ENCODE results near the gene MINDY4.

Gene MINDY4

DNA sequence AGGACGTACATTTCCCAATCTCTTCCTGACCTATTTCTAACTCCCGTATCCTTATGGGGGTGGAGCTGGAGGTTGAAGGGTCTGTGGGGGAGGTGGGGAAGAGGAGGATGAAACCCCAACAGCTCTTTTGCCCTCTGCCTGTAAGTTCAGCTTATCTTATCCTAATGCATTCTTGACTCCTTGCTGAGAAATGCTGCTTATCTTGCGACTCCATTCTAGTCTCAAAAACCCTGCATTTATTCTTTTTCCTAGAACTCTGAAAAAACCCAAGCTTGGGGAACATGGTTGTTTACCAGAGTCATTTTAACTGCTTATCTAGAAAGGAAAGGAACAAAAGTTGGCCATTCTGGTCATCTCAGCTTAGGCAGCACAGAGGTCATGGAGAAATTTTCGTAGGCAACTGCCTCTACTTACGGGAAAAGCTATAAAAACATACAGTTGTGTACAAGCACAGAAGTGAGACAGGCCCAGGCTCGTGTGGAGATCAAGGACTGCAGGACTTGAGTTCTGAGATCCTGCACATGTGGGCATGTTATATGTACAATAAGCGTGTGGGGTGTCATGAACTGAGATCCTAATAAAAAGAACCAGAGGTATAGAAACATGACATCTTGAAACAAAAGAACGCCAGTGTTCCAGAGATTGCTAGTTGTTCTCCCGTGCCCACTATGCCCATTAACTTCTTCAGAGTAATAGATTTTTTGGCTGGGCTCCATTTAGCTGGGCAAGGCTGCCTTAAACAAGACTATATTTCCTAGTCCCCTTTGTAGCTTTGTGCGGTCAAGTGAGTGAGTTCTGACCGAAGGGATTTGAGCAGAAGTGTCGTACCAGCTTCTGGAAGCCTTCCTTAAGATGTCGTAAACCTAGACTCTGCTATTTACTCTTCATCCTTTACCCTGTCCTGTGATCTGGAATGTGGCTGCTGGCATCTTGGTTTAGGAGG, 9.7 kb upstream of the MINDY4 start:
- Histone ChIP-seq H3K4me3 (ENCODE audit: low read depth, low read length) (no peak overlapping the region), H3K9ac (ENCODE audit: low read depth, low read length) (no peak overlapping the region), H3K9me3 (ENCODE audit: control insufficient read depth, insufficient read depth, low read length) (no peaks in the 10 kb centered on the region), H3K27me3 (ENCODE audit: control insufficient read depth, insufficient read depth, low read length) (no peaks in the 10 kb centered on the region), H3K4me1 (ENCODE audit: control insufficient read depth, insufficient read depth, low read length) (no peaks in the 10 kb centered on the region), H3K36me3 (ENCODE audit: control insufficient read depth, insufficient read depth, low read length) (no peaks in the 10 kb centered on the region)

DNA sequence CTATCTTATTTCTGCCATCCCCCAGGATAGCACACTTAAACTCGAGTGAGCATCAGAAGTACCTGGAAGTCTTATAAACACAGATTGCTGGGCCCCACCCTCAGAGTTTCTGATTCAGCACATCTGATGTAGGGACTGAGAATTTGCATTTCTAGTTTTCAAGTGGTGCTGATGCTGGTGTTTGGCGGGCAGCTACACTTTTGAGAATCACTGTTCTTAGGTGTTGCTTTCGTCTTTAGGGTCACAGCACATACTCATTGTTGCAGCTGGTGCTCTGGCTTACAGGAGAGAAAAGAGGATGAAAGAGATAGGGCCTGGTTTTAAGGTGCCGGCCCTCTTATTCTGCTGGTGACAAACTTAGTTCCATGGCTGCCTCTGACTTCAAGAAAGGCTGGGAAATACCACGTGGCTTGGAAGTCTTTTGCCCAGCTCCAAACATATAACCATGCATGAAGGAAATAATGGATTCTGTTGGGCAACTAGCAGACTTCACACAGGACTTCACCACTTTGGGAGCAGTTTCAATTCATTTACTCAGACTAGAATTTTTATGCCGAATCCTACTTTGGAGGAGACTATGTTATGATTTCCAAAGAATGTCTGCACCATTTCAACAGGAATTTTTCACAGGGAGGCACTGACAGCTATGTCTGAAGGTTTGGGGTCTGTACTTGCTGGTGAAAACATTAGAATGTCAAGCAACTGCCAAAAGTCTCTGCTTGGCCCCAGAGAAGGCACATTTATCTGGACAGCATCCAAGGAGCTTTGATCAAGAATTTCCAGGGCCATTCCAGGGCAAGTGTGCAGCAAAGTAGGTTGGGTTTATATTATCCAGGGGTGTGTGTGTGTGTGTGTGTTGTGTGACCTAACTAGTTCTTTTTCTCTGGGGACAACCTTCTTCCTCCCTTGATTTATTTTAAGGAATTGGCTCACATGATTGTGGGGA, 6.9 kb upstream of the MINDY4 start:
- Histone ChIP-seq H3K27me3 (ENCODE audit: control insufficient read depth, insufficient read depth, low read length) (peaks cover 2% of the 10 kb centered on the region), H3K9me3 (ENCODE audit: control insufficient read depth, insufficient read depth, low read length) (no peaks in the 10 kb centered on the region), H3K9ac (ENCODE audit: low read depth, low read length) (no peak overlapping the region), H3K4me1 (ENCODE audit: control insufficient read depth, insufficient read depth, low read length) (no peaks in the 10 kb centered on the region), H3K36me3 (ENCODE audit: control insufficient read depth, insufficient read depth, low read length) (no peaks in the 10 kb centered on the region), H3K4me3 (ENCODE audit: low read depth, low read length) (no peak overlapping the region)

DNA sequence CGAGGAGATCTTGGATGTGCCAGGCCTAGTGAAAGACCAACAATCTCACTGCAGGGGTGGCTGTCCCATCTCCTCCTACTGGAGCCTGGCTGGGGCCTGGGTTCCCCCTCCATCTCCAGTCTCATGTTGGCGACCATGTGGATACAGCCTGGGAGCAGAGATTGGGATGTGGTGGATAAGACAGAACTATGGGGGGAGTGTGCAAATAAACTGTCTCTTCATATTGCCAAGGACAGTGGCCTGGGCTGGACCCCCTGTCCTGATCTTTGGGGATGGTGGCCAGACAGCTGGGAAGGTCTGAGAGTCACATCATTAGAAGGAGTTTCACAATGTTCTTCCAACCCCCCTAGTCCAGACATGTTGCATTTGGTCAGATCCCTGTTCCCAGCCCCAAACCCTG, 5.8 kb upstream of the MINDY4 start:
- Histone ChIP-seq H3K4me3 (ENCODE audit: low read depth, low read length) (no peak overlapping the region), H3K9me3 (ENCODE audit: control insufficient read depth, insufficient read depth, low read length) (no peaks in the 10 kb centered on the region), H3K36me3 (ENCODE audit: control insufficient read depth, insufficient read depth, low read length) (no peaks in the 10 kb centered on the region), H3K9ac (ENCODE audit: low read depth, low read length) (no peak overlapping the region), H3K4me1 (ENCODE audit: control insufficient read depth, insufficient read depth, low read length) (no peaks in the 10 kb centered on the region), H3K27me3 (ENCODE audit: control insufficient read depth, insufficient read depth, low read length) (peaks cover 4% of the 10 kb centered on the region)

DNA sequence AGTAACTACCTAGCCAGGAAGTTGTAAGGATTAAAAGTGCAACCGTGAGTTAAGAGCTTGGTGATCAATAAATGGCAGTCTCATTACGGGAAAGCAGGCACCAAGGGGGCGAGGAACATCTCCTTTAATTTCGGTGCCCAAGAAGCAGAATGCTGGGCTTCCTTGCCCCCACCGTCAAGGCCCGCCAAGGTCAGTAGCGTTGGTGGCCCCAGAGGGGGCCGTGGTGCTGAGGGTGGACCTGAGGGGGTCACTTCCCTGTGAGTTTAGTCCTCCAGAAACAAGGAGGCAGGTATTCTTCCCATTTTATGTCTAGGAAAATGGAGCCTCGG, 408 bp upstream of the MINDY4 start:
- Histone ChIP-seq H3K27me3 (ENCODE audit: control insufficient read depth, insufficient read depth, low read length) (peaks cover 4% of the 10 kb centered on the region), H3K9me3 (ENCODE audit: control insufficient read depth, insufficient read depth, low read length) (no peaks in the 10 kb centered on the region), H3K9ac (ENCODE audit: low read depth, low read length) (peak overlapping the region; percentile 43), H3K4me3 (ENCODE audit: low read depth, low read length) (peak overlapping the region; percentile 83), H3K36me3 (ENCODE audit: control insufficient read depth, insufficient read depth, low read length) (no peaks in the 10 kb centered on the region), H3K4me1 (ENCODE audit: control insufficient read depth, insufficient read depth, low read length) (no peaks in the 10 kb centered on the region)

DNA sequence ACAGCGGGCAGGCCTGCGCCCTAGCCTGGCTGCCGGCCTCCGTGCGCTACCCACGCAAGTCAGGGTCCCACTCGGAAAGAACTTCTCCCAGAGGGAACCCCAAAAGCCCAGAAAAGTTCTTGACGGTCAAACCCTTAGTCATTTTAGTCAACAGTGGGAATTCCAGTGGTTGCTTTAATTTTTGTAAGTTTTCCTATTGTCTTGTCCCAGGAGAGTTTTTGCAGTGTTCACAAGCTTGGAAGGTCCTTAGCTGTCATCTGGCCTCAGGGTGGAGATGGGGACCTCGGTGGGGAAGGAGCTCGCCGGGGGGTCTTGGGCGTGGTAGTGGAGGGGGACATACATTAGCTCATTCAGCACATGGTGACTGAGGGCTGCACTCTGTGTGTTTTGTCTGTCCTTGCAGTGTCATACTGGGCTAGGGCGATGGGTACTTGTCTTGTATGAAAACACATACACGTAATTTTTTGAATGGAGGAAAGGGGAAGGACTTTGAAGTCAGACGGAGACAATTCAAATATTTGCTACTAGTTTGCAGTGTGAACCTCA, 736 bp downstream of the MINDY4 start:
- Histone ChIP-seq H3K9ac (ENCODE audit: low read depth, low read length) (no peak overlapping the region), H3K4me1 (ENCODE audit: control insufficient read depth, insufficient read depth, low read length) (no peaks in the 10 kb centered on the region), H3K4me3 (ENCODE audit: low read depth, low read length) (peak overlapping the region; percentile 83), H3K9me3 (ENCODE audit: control insufficient read depth, insufficient read depth, low read length) (no peaks in the 10 kb centered on the region), H3K27me3 (ENCODE audit: control insufficient read depth, insufficient read depth, low read length) (peaks cover 4% of the 10 kb centered on the region), H3K36me3 (ENCODE audit: control insufficient read depth, insufficient read depth, low read length) (no peaks in the 10 kb centered on the region)

DNA sequence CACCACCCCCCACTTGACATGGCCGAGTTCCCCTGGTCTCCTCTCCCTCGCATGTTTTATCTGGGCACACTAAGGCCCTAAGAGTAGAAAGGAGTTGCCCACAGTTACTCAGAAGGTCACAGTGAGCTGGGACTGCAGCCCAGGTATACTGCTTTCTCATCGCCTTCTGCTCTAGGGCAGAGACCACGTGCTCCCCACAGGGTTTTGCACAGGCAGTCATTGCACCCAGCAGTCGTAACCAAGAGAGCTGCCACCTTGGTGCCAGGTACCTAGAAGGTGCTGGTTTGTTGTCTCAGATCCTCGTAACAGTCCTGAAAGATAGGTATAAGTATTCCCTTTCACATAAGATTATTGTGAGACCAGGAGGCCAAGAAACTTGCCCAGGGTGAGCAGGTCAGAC, 1.8 kb downstream of the MINDY4 start:
- H3K9me3 ChIP-seq (ENCODE audit: control insufficient read depth, insufficient read depth, low read length): no peaks in the 10 kb centered on the region
- peaks cover 3% of the 10 kb centered on the region for H3K27me3 ChIP-seq (ENCODE audit: control insufficient read depth, insufficient read depth, low read length)
- no peaks in the 10 kb centered on the region for H3K36me3 ChIP-seq (ENCODE audit: control insufficient read depth, insufficient read depth, low read length)
- no peak overlapping the region for H3K9ac ChIP-seq (ENCODE audit: low read depth, low read length)
- H3K4me3 ChIP-seq (ENCODE audit: low read depth, low read length): no peak overlapping the region
- no peaks in the 10 kb centered on the region for H3K4me1 ChIP-seq (ENCODE audit: control insufficient read depth, insufficient read depth, low read length)

DNA sequence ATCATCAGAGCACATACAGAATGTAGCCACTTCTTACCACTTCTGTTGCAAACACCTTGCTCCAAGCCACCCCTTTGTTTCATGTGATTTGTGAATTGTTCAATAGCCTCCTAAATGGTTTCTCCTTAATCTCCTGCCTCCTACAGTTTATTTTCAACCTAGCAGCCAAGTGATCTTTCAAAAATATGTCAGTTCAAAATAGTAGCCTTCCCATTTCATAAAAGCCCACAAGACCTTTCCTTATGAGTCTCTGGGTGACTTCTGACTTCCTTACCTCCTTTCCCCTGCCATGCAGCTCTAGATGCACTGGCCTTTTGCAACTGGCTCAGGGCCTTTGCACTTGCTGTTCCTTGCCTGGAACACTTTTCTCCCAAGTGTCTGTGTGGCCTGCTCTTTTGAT, 4.8 kb downstream of the MINDY4 start:
- Histone ChIP-seq H3K9me3 (ENCODE audit: control insufficient read depth, insufficient read depth, low read length) (no peaks in the 10 kb centered on the region), H3K36me3 (ENCODE audit: control insufficient read depth, insufficient read depth, low read length) (no peaks in the 10 kb centered on the region), H3K27me3 (ENCODE audit: control insufficient read depth, insufficient read depth, low read length) (no peaks in the 10 kb centered on the region), H3K4me1 (ENCODE audit: control insufficient read depth, insufficient read depth, low read length) (no peaks in the 10 kb centered on the region), H3K9ac (ENCODE audit: low read depth, low read length) (no peak overlapping the region), H3K4me3 (ENCODE audit: low read depth, low read length) (no peak overlapping the region)

DNA sequence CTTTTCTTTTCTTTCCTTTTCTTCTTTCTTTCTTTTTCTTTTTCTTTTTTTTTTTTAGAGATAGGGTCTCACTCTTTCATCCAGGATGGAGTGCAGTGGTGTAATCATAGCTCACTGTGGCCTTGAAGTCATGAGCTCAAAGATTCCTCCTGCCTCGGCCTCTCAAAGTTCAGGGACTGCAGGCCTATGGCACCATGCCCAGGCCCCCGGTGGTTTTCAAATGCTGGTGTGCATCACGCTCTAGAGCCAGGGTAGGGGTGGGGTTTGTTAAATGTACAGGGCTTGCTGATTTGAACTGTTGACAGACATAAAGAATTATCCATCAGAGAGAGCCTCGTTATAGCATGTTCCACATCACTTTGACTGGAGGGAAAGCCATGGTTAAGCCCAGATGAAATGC, 5.8 kb downstream of the MINDY4 start:
- Histone ChIP-seq H3K4me1 (ENCODE audit: control insufficient read depth, insufficient read depth, low read length) (no peaks in the 10 kb centered on the region), H3K4me3 (ENCODE audit: low read depth, low read length) (no peak overlapping the region), H3K36me3 (ENCODE audit: control insufficient read depth, insufficient read depth, low read length) (no peaks in the 10 kb centered on the region), H3K9me3 (ENCODE audit: control insufficient read depth, insufficient read depth, low read length) (no peaks in the 10 kb centered on the region), H3K27me3 (ENCODE audit: control insufficient read depth, insufficient read depth, low read length) (no peaks in the 10 kb centered on the region), H3K9ac (ENCODE audit: low read depth, low read length) (no peak overlapping the region)

DNA sequence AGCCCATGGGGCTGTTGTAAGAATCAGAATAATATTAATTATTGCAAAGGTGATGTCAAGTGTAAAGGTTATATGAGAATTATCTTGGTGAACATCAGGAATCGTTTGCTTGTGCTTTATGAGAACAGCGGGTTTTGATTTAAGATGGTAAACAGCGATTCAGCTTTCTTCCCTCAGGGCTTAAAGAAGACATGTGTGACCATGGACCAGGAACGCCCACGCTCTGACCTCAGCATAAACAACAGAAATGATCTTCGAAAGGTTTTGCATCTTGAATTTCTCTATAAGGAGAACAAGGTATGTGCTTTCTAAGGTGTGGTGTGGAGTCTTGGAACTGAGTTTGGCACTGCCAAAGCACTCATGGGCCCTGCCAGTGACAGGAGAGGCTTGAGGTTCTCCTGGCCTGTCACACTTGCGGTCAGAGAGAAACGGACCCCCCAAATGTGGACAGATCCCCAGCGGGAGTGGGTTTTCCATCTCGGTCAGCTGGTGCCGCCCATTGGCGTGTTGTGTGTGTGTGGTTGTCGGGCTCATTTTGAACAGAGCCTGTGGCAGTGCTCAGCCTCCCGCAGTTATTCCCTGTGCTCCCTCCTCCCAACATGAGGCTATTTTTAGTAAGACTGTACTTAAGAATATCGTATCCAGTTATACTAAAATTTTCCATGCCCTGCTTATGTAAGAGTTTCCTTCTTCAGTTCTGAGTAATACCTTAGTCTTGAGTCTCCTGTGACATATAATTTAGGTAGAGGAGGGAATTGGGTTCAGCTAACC, 7.2 kb downstream of the MINDY4 start:
- no peaks in the 10 kb centered on the region for H3K4me1 ChIP-seq (ENCODE audit: control insufficient read depth, insufficient read depth, low read length)
- no peaks in the 10 kb centered on the region for H3K36me3 ChIP-seq (ENCODE audit: control insufficient read depth, insufficient read depth, low read length)
- H3K9me3 ChIP-seq (ENCODE audit: control insufficient read depth, insufficient read depth, low read length): no peaks in the 10 kb centered on the region
- no peak overlapping the region for H3K4me3 ChIP-seq (ENCODE audit: low read depth, low read length)
- no peak overlapping the region for H3K9ac ChIP-seq (ENCODE audit: low read depth, low read length)
- no peaks in the 10 kb centered on the region for H3K27me3 ChIP-seq (ENCODE audit: control insufficient read depth, insufficient read depth, low read length)

DNA sequence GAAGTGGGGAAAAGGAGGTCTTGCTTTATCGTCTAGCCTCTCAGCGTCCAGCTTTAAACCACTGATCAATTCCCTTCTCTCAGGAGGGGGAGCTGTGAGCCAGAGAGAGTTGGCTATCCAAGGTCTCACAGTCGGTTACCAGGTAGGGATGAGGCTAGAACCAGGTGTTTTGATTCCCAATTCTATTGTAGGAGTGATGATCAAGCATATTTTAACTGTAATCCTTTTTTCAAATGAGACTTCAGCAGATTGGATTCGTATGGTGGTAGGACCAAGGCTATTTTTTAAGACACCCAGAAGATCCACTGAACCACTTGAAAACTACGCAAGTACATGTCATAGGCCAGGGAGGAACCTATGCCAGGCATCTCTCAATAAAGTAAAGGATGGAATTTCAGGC, 8.4 kb downstream of the MINDY4 start:
- H3K27me3 ChIP-seq (ENCODE audit: control insufficient read depth, insufficient read depth, low read length): no peaks in the 10 kb centered on the region
- no peaks in the 10 kb centered on the region for H3K9me3 ChIP-seq (ENCODE audit: control insufficient read depth, insufficient read depth, low read length)
- no peak overlapping the region for H3K9ac ChIP-seq (ENCODE audit: low read depth, low read length)
- no peak overlapping the region for H3K4me3 ChIP-seq (ENCODE audit: low read depth, low read length)
- H3K4me1 ChIP-seq (ENCODE audit: control insufficient read depth, insufficient read depth, low read length): no peaks in the 10 kb centered on the region
- H3K36me3 ChIP-seq (ENCODE audit: control insufficient read depth, insufficient read depth, low read length): no peaks in the 10 kb centered on the region

DNA sequence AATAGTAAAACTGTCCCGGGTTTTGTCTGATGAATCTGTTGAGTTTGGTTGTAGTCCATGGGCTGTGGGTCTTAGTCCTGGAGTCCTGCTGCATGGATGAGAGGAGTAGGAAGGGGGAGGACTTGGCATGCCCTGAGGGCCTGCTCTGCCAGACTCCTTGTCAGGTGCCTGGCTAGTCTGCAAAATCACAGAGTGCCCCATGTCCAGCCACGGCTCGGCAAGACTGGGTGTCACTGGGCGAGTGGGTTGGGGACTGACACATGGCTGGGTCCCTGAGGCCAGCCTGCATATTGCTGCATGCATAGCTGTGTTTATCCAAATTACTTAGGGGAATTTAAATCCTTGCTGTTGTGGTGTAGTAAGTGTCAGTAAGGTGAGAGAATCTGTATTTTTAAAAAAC, 9.7 kb downstream of the MINDY4 start:
- H3K9ac ChIP-seq (ENCODE audit: low read depth, low read length): no peak overlapping the region

More for the DNA sequence above, 9.7 kb downstream of the MINDY4 start:
- H3K4me1 ChIP-seq (ENCODE audit: control insufficient read depth, insufficient read depth, low read length): no peaks in the 10 kb centered on the region
- H3K36me3 ChIP-seq (ENCODE audit: control insufficient read depth, insufficient read depth, low read length): peaks cover 1% of the 10 kb centered on the region
- no peaks in the 10 kb centered on the region for H3K27me3 ChIP-seq (ENCODE audit: control insufficient read depth, insufficient read depth, low read length)
- no peaks in the 10 kb centered on the region for H3K9me3 ChIP-seq (ENCODE audit: control insufficient read depth, insufficient read depth, low read length)
- no peak overlapping the region for H3K4me3 ChIP-seq (ENCODE audit: low read depth, low read length)

All from iPS-15b (cell line).